Mesenchymal stem cell (in vitro differentiated cells and primary cell): ENCODE results near the gene KCTD1.
"Not testable (repeated sequence)": the region's sequence is repeated elsewhere in the genome, so short reads cannot be mapped to it uniquely, and the experiment has no call there.

Experiments
- DNase-seq: peaks from one replicate; pipeline ENCODE4 v3.0.0-alpha.2; 2013
- H2AFZ ChIP-seq: one replicate; pipeline ENCODE4 v1.6.1; 2013; ENCODE audit warnings: low read depth, mild to moderate bottlenecking, control low read depth, inconsistent platforms, low read length, moderate library complexity
- H2AK5ac ChIP-seq: 2 replicates; pipeline ENCODE4 v1.6.1; 2013; ENCODE audit warnings: low read length, moderate library complexity, mild to moderate bottlenecking, inconsistent platforms; ENCODE audit not compliant: severe bottlenecking
- H2BK120ac ChIP-seq: one replicate; pipeline ENCODE4 v1.6.1; 2013; ENCODE audit warnings: low read depth, mild to moderate bottlenecking, inconsistent platforms, low read length, moderate library complexity
- H2BK12ac ChIP-seq, 2 experiments: one replicate each; pipeline ENCODE4 v1.6.1; 2013; ENCODE audit warnings: inconsistent platforms in 2 of 2, low read length in 2 of 2, mild to moderate bottlenecking in 2 of 2, moderate library complexity in 2 of 2, control low read depth in 1 of 2
- H2BK15ac ChIP-seq: one replicate; pipeline ENCODE4 v1.6.1; 2013; ENCODE audit warnings: mild to moderate bottlenecking, low read depth, inconsistent platforms; ENCODE audit not compliant: poor library complexity, severe bottlenecking
- H2BK5ac ChIP-seq: 2 replicates; pipeline ENCODE4 v1.6.1; 2013; ENCODE audit warnings: low read depth, mild to moderate bottlenecking, low read length, control low read depth, inconsistent platforms; ENCODE audit not compliant: poor library complexity, severe bottlenecking
- H3K14ac ChIP-seq, 2 experiments: one replicate each; pipeline ENCODE4 v1.6.1; 2013; ENCODE audit warnings: inconsistent platforms in 2 of 2, low read length in 2 of 2, control low read depth in 1 of 2, mild to moderate bottlenecking in 1 of 2, moderate library complexity in 1 of 2
- H3K18ac ChIP-seq, 2 experiments: one replicate each; pipeline ENCODE4 v1.6.1; 2013; ENCODE audit warnings: inconsistent platforms in 2 of 2, low read length in 2 of 2, control low read depth in 1 of 2, low read depth in 1 of 2, mild to moderate bottlenecking in 1 of 2
- H3K23ac ChIP-seq, 2 experiments: one replicate each; pipeline ENCODE4 v1.6.1; 2013; ENCODE audit warnings: inconsistent platforms in 2 of 2, low read length in 2 of 2, mild to moderate bottlenecking in 2 of 2, moderate library complexity in 2 of 2, control low read depth in 1 of 2
- H3K27ac ChIP-seq: 2 replicates; pipeline ENCODE4 v1.5.1; 2013; ENCODE audit warnings: mild to moderate bottlenecking, moderate library complexity, low read length, control low read depth, inconsistent platforms; ENCODE audit not compliant: poor library complexity, severe bottlenecking
- H3K27me3 ChIP-seq, 2 experiments: 2 replicates each; pipeline versions ENCODE4 v1.6.1 to v1.7.0; 2013; ENCODE audit warnings: low read length in 2 of 2, mild to moderate bottlenecking in 2 of 2, moderate library complexity in 2 of 2, control low read depth in 1 of 2, inconsistent platforms in 1 of 2; ENCODE audit not compliant: control insufficient read depth in 1 of 2, insufficient read depth in 1 of 2
- H3K36me3 ChIP-seq, 2 experiments: 2 replicates each; pipeline versions ENCODE4 v1.6.1 to v1.7.0; 2013; ENCODE audit warnings: low read length in 2 of 2, control low read depth in 1 of 2, inconsistent platforms in 1 of 2, low read depth in 1 of 2, mild to moderate bottlenecking in 1 of 2; ENCODE audit not compliant: insufficient read depth in 2 of 2, control insufficient read depth in 1 of 2
- H3K4ac ChIP-seq, 2 experiments: one replicate each; pipeline ENCODE4 v1.6.1; 2013; ENCODE audit warnings: inconsistent platforms in 2 of 2, low read length in 2 of 2, mild to moderate bottlenecking in 2 of 2, moderate library complexity in 2 of 2, control low read depth in 1 of 2, low read depth in 1 of 2
- H3K4me1 ChIP-seq: 2 replicates; pipeline ENCODE4 v1.6.1; 2013; ENCODE audit warnings: low read depth, low read length, control low read depth; ENCODE audit not compliant: control insufficient read depth, insufficient read depth
- H3K4me2 ChIP-seq: 2 replicates; pipeline ENCODE4 v1.6.1; 2013; ENCODE audit warnings: low read length, mild to moderate bottlenecking, inconsistent platforms; ENCODE audit not compliant: poor library complexity, severe bottlenecking
- H3K4me3 ChIP-seq, 2 experiments: 2 replicates each; pipeline versions ENCODE4 v1.5.1 to v1.7.0; 2013; ENCODE audit warnings: low read length in 2 of 2, mild to moderate bottlenecking in 2 of 2, control low read depth in 1 of 2, low read depth in 1 of 2; ENCODE audit not compliant: insufficient read depth in 1 of 2
- H3K79me1 ChIP-seq: replicated peaks from 2 replicates; pipeline ENCODE4 v1.6.1; 2013; ENCODE audit warnings: mild to moderate bottlenecking, control low read depth, low read length, inconsistent platforms; ENCODE audit not compliant: poor library complexity, severe bottlenecking
- H3K9ac ChIP-seq: 2 replicates; pipeline ENCODE4 v1.7.0; 2013; ENCODE audit warnings: mild to moderate bottlenecking, low read length, moderate library complexity
- H3K9me3 ChIP-seq: 2 replicates; pipeline ENCODE4 v1.7.0; 2013; ENCODE audit warnings: mild to moderate bottlenecking, low read length; ENCODE audit not compliant: control insufficient read depth
- H4K8ac ChIP-seq: one replicate; pipeline ENCODE4 v1.6.1; 2013; ENCODE audit warnings: inconsistent platforms, mild to moderate bottlenecking, low read length, moderate library complexity
- H4K91ac ChIP-seq: one replicate; pipeline ENCODE4 v1.6.1; 2013; ENCODE audit warnings: mild to moderate bottlenecking, low read length, inconsistent platforms
- WGBS: methylation state at CpG from one replicate; pipeline ENCODE4 v1.1.7; 2013; ENCODE audit warnings: mixed read lengths; 5-methylcytosine and 5-hydroxymethylcytosine counted together

Gene KCTD1

DNA sequence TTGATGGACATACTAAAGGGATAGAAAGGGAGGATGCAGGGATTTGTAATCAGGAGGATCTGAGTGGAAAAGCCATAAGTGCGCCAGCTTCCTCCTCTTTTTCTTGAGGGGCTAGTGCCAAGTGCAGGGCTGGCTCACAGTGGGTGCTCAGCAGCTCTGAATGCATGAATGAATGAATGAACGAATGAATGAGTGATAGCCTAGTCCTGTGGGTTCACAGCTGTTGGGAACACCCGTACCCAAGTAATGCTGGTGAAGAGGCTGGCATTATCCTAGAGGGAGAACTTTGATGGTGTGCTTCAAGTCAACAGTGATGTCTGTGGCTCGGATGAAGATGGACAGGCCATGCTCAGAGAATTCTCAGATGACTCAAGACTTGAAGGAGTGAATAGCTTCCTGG lies 108.8 kb downstream of the KCTD1 start:
- Histone ChIP-seq H2AK5ac (no peak overlapping the region), H3K4me2 (no peak overlapping the region), H3K4ac (no peak overlapping the region), H3K4me1 (peaks cover 12% of the 10 kb centered on the region), H3K36me3 (no peaks in the 10 kb centered on the region), H3K9me3 (peaks cover 7% of the 10 kb centered on the region), H3K14ac (no peak overlapping the region), H3K9ac (no peak overlapping the region), H3K79me1 (no peaks in the 10 kb centered on the region), H3K27me3 (no peaks in the 10 kb centered on the region), H2BK120ac (no peak overlapping the region), H3K18ac (no peak overlapping the region), H2BK5ac (no peak overlapping the region), H3K27ac (no peak overlapping the region), H3K23ac (no peak overlapping the region), H2BK15ac (no peak overlapping the region), H4K8ac (no peak overlapping the region), H2AFZ (no peak overlapping the region), H2BK12ac (no peak overlapping the region), H4K91ac (no peak overlapping the region), H3K4me3 (no peak overlapping the region)
- 87% methylated on average over 4 of the region's 4 CpGs for WGBS
- no peak for DNase-seq

DNA sequence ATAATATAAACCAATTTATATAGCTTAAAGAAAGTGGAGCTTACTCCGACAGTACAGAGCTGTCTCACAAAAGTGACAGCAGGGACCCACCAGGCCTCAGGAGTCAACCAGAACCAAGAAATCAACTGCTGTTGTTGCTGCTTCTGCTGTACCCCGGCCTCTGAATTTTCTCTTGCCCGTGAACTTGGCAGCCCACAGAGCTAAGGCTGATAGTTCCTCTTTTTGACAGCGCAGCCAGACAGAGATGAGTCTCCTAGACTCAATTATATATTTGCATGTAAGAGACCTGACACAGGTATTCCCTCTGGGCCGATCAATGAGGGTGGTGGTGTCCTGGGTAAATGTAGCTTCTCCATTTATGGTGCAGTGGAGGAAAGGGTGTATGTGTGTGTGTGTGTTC lies 109.4 kb downstream of the KCTD1 start:
- no peak overlapping the region for H4K8ac ChIP-seq
- H2AK5ac ChIP-seq: no peak overlapping the region
- no peak overlapping the region for H3K9ac ChIP-seq
- H3K4me1 ChIP-seq: peaks cover 12% of the 10 kb centered on the region
- no peak overlapping the region for H3K18ac ChIP-seq
- H3K79me1 ChIP-seq: no peaks in the 10 kb centered on the region
- H2BK5ac ChIP-seq: no peak overlapping the region
- no peak overlapping the region for H3K4me3 ChIP-seq
- H2BK12ac ChIP-seq: no peak overlapping the region
- no peak overlapping the region for H2BK15ac ChIP-seq
- H4K91ac ChIP-seq: no peak overlapping the region
- no peak for DNase-seq
- 87% methylated on average over 5 of the region's 5 CpGs for WGBS
- H3K14ac ChIP-seq: no peak overlapping the region
- H3K9me3 ChIP-seq: peaks cover 4% of the 10 kb centered on the region
- no peaks in the 10 kb centered on the region for H3K27me3 ChIP-seq
- no peak overlapping the region for H3K27ac ChIP-seq
- no peak overlapping the region for H3K4ac ChIP-seq
- no peaks in the 10 kb centered on the region for H3K36me3 ChIP-seq
- H3K23ac ChIP-seq: no peak overlapping the region
- H2BK120ac ChIP-seq: no peak overlapping the region
- H3K4me2 ChIP-seq: no peak overlapping the region
- no peak overlapping the region for H2AFZ ChIP-seq

DNA sequence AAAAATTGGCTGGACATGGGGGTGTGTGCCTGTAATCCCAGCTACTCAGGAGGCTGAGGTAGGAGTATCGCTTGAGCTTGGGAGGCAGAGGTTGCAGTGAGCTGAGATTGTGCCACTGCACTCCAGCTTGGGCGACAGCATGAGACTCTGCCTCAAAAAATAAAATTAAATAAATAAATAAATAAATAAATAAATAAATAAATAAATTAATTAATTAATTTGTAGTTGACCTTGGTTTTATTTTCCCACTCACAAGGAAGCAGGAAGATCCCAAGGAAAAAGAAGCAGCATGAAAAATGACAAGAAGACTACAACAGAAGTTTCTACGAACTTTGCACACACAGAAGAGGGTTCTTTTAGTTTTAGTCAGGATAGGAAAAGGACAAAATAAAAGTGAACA lies 110.7 kb downstream of the KCTD1 start:
- not testable (repeated sequence) for H2AFZ ChIP-seq, H3K27ac ChIP-seq, H2BK120ac ChIP-seq, H3K23ac ChIP-seq, H3K18ac ChIP-seq, H3K9ac ChIP-seq, H3K36me3 ChIP-seq, H3K4ac ChIP-seq, H3K79me1 ChIP-seq, H3K9me3 ChIP-seq, H2BK15ac ChIP-seq, H3K14ac ChIP-seq, H4K8ac ChIP-seq, H3K4me3 ChIP-seq, H3K27me3 ChIP-seq, H2BK5ac ChIP-seq, DNase-seq, H2AK5ac ChIP-seq, H2BK12ac ChIP-seq, H4K91ac ChIP-seq, H3K4me2 ChIP-seq
- H3K4me1 ChIP-seq: peaks cover 14% of the 10 kb centered on the region
- 100% methylated on average over 1 of the region's 3 CpGs for WGBS

DNA sequence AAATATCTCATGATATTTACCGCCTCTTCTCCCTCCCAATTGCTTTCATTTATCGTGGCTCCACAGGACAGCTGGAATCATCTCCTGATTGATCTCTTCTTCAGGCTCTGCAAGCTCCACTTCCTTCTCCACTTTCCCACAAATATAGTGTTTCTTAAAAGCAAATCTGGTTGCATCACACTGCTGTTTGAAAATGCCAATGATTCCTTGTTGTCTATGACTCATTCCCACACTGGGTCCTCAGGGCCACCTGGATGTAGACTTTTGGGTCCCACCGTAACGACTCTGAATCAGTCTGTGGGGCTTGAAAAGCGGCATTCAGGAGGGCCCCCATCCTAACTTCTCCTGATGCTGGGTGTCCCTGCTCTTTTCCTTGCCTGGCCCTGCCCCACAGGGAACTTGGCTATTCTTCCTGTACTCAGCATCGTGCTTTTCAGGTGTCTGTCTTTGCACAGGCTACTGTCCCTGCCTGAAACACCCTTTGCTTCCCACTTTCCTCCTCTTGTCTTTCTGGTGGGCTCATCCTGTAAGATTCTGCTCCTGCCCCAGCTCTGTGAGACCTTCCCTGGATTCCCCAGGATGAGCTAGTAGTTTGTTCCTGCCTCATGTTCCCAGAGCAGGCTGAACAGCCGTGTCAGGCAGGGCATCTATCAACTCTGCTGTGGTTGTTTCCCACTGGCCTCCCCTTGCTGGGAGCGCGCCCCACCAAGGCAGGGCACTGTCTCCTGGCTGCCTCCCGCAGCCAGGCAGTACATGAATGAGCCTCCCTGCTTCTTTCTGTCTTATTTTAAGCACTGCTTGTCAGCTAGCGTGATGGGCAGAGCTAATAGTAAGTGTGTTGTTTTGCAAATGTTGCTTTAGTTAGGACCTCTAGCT lies 111.9 kb downstream of the KCTD1 start:
- no peak overlapping the region for H4K8ac ChIP-seq
- H3K27me3 ChIP-seq: no peaks in the 10 kb centered on the region

More for the DNA sequence above, 111.9 kb downstream of the KCTD1 start:
- H3K4me2 ChIP-seq: no peak overlapping the region
- H2AK5ac ChIP-seq: peak overlapping the region; percentile 8
- peak overlapping the region in 1 of 2 experiments; percentile 29 for H3K18ac ChIP-seq
- no peak overlapping the region for H2BK15ac ChIP-seq
- H2BK5ac ChIP-seq: no peak overlapping the region
- H3K9ac ChIP-seq: no peak overlapping the region
- H3K23ac ChIP-seq: no peak overlapping the region
- no peak overlapping the region for H2BK120ac ChIP-seq
- peak; percentile 63 for DNase-seq
- H3K9me3 ChIP-seq: no peaks in the 10 kb centered on the region
- no peak overlapping the region for H3K4ac ChIP-seq
- no peak overlapping the region for H3K14ac ChIP-seq
- no peak overlapping the region for H3K27ac ChIP-seq
- no peak overlapping the region for H3K4me3 ChIP-seq
- H2BK12ac ChIP-seq: peak overlapping the region in 1 of 2 experiments; percentile 4
- no peaks in the 10 kb centered on the region for H3K36me3 ChIP-seq
- no peak overlapping the region for H2AFZ ChIP-seq
- H3K79me1 ChIP-seq: no peaks in the 10 kb centered on the region
- peaks cover 14% of the 10 kb centered on the region for H3K4me1 ChIP-seq
- WGBS: 73% methylated on average over 10 of the region's 11 CpGs
- no peak overlapping the region for H4K91ac ChIP-seq
